PC-3 (cell line): Measurements from ENCODE around the gene CCNB1IP1.

Experiments used
- EZH2 ChIP-seq: fragments of 300-600 bp; sonication (generic); IDR thresholded peaks from one replicate; pipeline ENCODE4 v1.6.1; 2017; ENCODE audit warnings: antibody characterized with exemption, mild to moderate bottlenecking, low read length; ENCODE audit not compliant: unreplicated experiment
- TF ChIP-seq, protein P1 (sequence below): fragments of 300-600 bp; sonication (generic); conservative IDR thresholded peaks from 2 replicates; pipeline ENCODE4 v1.5.1; 2017; ENCODE audit warnings: antibody characterized with exemption, low read depth, mild to moderate bottlenecking, low read length

DNA sequence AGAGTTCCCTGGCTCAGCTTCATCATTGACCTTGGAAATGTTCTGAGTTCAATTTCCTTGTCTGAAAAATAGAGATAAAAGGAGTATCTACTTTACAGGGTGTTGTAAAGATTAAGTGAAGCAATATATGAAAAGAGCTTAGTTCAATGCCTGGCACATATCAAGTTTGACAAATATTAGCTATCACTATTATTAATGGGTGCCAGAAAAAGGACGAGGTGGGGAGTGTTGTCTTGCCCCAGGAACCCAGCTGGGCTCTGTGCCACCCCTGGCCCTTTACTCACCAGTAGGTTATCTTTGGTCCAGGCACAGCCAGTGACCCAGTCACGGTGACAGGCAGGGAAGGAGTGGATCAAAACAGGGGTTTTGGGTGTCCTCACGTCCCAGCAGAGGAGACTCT lies 42.4 kb upstream of the CCNB1IP1 start:
- TF ChIP-seq EZH2: no peak
- TF ChIP-seq, protein P1, sequence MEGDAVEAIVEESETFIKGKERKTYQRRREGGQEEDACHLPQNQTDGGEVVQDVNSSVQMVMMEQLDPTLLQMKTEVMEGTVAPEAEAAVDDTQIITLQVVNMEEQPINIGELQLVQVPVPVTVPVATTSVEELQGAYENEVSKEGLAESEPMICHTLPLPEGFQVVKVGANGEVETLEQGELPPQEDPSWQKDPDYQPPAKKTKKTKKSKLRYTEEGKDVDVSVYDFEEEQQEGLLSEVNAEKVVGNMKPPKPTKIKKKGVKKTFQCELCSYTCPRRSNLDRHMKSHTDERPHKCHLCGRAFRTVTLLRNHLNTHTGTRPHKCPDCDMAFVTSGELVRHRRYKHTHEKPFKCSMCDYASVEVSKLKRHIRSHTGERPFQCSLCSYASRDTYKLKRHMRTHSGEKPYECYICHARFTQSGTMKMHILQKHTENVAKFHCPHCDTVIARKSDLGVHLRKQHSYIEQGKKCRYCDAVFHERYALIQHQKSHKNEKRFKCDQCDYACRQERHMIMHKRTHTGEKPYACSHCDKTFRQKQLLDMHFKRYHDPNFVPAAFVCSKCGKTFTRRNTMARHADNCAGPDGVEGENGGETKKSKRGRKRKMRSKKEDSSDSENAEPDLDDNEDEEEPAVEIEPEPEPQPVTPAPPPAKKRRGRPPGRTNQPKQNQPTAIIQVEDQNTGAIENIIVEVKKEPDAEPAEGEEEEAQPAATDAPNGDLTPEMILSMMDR: no peak
